Measurements from ENCODE around the gene OMD. TPM values are rescaled to one million over a fixed set of nuclear protein-coding genes. Genes with fewer than 3 reads are reported as not detected.

Gene OMD
- total RNA-seq, 2 donors from 2014 or later: 22.7 to 26.5 TPM

- H3K4me1 ChIP-seq: no peaks in the 10 kb centered on the region
- DNase-seq (ENCODE audit: low spot score): no peak
- no peaks in the 10 kb centered on the region for H3K27me3 ChIP-seq
- no peaks in the 10 kb centered on the region for H3K9me3 ChIP-seq
- TF ChIP-seq CTCF (IDR thresholded peaks at IDR 0.05): no peak
- H3K36me3 ChIP-seq: no peaks in the 10 kb centered on the region
- H3K27ac ChIP-seq: no peak overlapping the region
- no peak overlapping the region for H3K4me3 ChIP-seq
Measured at GRCh38 chr9:92439921-92440750, 15.9 kb upstream of the OMD start.

- Histone ChIP-seq H3K4me1 (no peaks in the 10 kb centered on the region), H3K27ac (no peak overlapping the region)
- DNase-seq (ENCODE audit: low spot score): no peak
Measured at GRCh38 chr9:92438900-92439526, 14.7 kb upstream of the OMD start.

GRCh38 chr9:92435263-92435662 lies 11.0 kb upstream of the OMD start:
- Histone ChIP-seq H3K4me1 (no peaks in the 10 kb centered on the region), H3K36me3 (no peaks in the 10 kb centered on the region), H3K4me3 (no peak overlapping the region), H3K27me3 (no peaks in the 10 kb centered on the region), H3K27ac (no peak overlapping the region), H3K9me3 (no peaks in the 10 kb centered on the region)
- DNase-seq (ENCODE audit: low spot score): no peak
- no peak for TF ChIP-seq CTCF (IDR thresholded peaks at IDR 0.05)

More at GRCh38 chr9:92438900-92439526, 14.7 kb upstream of the OMD start:
- Histone ChIP-seq H3K4me3 (no peak overlapping the region), H3K36me3 (no peaks in the 10 kb centered on the region), H3K9me3 (no peaks in the 10 kb centered on the region), H3K27me3 (no peaks in the 10 kb centered on the region)
- TF ChIP-seq CTCF (IDR thresholded peaks at IDR 0.05): peak in 1 of 2 donors; percentile 44

- no peak for TF ChIP-seq CTCF (IDR thresholded peaks at IDR 0.05)
- no peak for DNase-seq (ENCODE audit: low spot score)
- H3K27ac ChIP-seq: no peak overlapping the region
- H3K4me3 ChIP-seq: no peak overlapping the region
- no peaks in the 10 kb centered on the region for H3K36me3 ChIP-seq
- H3K9me3 ChIP-seq: no peaks in the 10 kb centered on the region
- no peaks in the 10 kb centered on the region for H3K4me1 ChIP-seq
- H3K27me3 ChIP-seq: no peaks in the 10 kb centered on the region
Measured at GRCh38 chr9:92432972-92433548, 8.8 kb upstream of the OMD start.

GRCh38 chr9:92432350-92432749 lies 8.1 kb upstream of the OMD start:
- no peak for TF ChIP-seq CTCF (IDR thresholded peaks at IDR 0.05)
- no peaks in the 10 kb centered on the region for H3K27me3 ChIP-seq
- H3K4me1 ChIP-seq: no peaks in the 10 kb centered on the region
- DNase-seq (ENCODE audit: low spot score): no peak
- H3K4me3 ChIP-seq: no peak overlapping the region
- no peaks in the 10 kb centered on the region for H3K9me3 ChIP-seq
- no peak overlapping the region for H3K27ac ChIP-seq
- no peaks in the 10 kb centered on the region for H3K36me3 ChIP-seq

All from right atrium auricular region (tissue), 2 donors.